Astrocyte of the spinal cord (primary cell): ENCODE measurements around the gene DNAH14.
"Not testable (repeated sequence)": the region's sequence is repeated elsewhere in the genome, so short reads cannot be mapped to it uniquely, and the experiment has no call there.

Experiments
- DNase-seq: peaks from one replicate; pipeline ENCODE4 v3.0.0; 2011; ENCODE audit warnings: low read depth, low spot score
- H3K4me3 ChIP-seq: 2 replicates; pipeline ENCODE4 v1.5.1; 2011; ENCODE audit warnings: low read depth, mild to moderate bottlenecking, low read length, moderate library complexity
- CTCF ChIP-seq: IDR thresholded peaks from 2 replicates; pipeline ENCODE4 v1.5.1; 2012; ENCODE audit warnings: low read depth, mild to moderate bottlenecking, low read length, inconsistent platforms
- in situ Hi-C: cut with HindIII; loops from 2 replicates; pipeline ENCODE4 v1.10.0; 2017; ENCODE audit warnings: low sequenced_read_pairs

The DNAH14 gene

DNA sequence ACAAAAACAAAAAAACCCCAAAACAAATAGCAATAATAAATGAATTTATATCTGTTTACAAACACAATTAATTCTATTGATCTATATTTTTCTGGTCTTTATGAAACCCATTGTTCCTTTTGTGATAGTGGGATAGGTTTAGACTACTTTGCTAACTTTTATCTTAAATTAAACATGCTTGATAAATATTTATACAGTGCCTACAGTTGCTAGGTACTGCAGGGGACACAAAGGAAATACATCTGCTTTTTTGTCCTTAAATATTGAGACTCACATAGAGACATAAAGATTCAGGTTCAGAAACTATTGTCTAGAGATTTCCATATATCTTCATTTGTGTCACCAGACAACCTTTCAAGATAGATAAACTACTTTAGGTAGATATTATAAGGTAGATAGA, 8.5 kb upstream of the DNAH14 start:
- no peak overlapping the region for H3K4me3 ChIP-seq
- no peak for DNase-seq
- in situ Hi-C loops = no loop called here
- no peak for TF ChIP-seq CTCF

DNA sequence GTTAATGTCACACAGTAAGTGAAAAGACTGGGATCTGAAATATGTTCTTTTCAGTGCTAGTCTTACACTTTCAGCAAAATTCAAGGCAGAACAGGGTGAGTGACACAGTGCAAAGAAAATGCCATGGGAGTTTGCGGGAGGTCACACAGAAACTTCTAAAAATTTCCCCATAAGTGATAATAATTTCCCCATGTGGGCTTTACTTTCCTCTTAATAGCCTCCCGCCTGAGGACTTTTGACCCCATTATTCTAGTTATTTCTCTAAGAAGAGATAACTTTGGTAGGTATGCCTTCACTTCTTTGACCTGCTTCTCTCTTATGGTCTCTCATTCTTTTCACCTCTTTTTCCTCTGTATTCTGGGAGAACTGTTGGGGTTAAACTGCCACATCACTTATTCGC, 8.1 kb upstream of the DNAH14 start:
- no peak for DNase-seq
- in situ Hi-C loops = no loop called here
- no peak for TF ChIP-seq CTCF

GRCh38 chr1:224922404-224923164, 6.9 kb upstream of the DNAH14 start:
- TF ChIP-seq CTCF = peak; percentile 75
- DNase-seq = peak; percentile 42
- in situ Hi-C loops = no loop called here
- H3K4me3 ChIP-seq = no peak overlapping the region

More for the DNA sequence above, 8.1 kb upstream of the DNAH14 start:
- H3K4me3 ChIP-seq = no peak overlapping the region

DNA sequence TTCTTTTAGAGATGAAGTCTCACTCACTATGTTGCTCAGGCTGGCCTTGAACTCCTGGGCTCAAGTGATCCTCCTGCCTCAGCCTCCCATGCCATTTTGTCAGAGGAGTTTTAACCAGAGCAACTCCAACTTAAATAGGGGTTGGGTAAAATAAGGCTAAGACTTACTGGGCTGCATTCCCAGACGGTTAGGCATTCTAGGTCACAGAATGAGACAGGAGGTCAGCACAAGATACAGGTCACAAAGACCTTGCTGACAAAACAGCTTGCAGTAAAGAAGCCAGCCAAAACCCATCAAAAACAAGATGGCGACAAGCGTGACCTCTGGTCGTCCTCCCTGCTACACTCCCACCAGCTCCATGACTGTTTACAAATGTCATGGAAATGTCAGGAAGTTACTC, 5.7 kb upstream of the DNAH14 start:
- no peak overlapping the region for H3K4me3 ChIP-seq
- TF ChIP-seq CTCF = no peak
- DNase-seq = no peak
- in situ Hi-C loops = no loop called here

- H3K4me3 ChIP-seq, in situ Hi-C loops, DNase-seq: not testable (repeated sequence)
Measured at GRCh38 chr1:224927631-224928030, 1.8 kb upstream of the DNAH14 start.

GRCh38 chr1:224928906-224929305, 569 bp upstream of the DNAH14 start:
- no peak for DNase-seq
- in situ Hi-C loops = no loop called here
- no peak for TF ChIP-seq CTCF
- H3K4me3 ChIP-seq = peak overlapping the region; percentile 53

DNA sequence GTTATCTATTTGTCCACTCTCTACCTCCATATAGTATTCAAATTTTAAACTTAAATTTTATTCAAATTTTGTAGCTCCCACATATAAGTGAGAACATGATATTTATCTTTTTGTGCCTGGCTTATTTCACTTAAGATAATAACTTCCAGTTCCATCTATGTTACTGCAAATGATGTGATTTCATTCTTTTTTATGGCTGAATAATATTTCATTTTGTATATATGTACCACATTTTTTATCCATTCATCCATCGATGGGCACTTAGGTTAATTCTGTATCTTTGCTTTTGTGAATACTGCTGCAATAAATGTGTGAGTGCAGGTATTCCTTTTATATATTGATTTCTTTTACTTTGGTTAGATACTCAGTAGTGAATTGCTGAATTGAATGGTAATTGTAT, 2.1 kb downstream of the DNAH14 start:
- in situ Hi-C loops = no loop called here
- DNase-seq = no peak
- no peak overlapping the region for H3K4me3 ChIP-seq
- TF ChIP-seq CTCF = no peak
